Neural cell (in vitro differentiated cells): ENCODE measurements around the gene ZNF132.

Experiments used
- EP300 ChIP-seq: fragments of 450-650 bp; conservative IDR thresholded peaks from 2 replicates; pipeline ENCODE4 v1.6.1; 2014; ENCODE audit warnings: antibody characterized with exemption, mild to moderate bottlenecking, moderate library complexity; ENCODE audit not compliant: poor library complexity, severe bottlenecking
- EZH2 ChIP-seq: fragments of 200-600, 300-800 bp; shearing (Covaris generic), sonication (generic); IDR thresholded peaks from 2 replicates; pipeline ENCODE4 v1.6.1; 2014; ENCODE audit warnings: antibody characterized with exemption, low read length, borderline replicate concordance, mild to moderate bottlenecking; ENCODE audit not compliant: insufficient read depth, poor library complexity, severe bottlenecking
- MXI1 ChIP-seq: fragments of 450-650 bp; conservative IDR thresholded peaks from 2 replicates; pipeline ENCODE4 v1.6.1; 2014; ENCODE audit warnings: antibody characterized with exemption, mild to moderate bottlenecking; ENCODE audit not compliant: poor library complexity, severe bottlenecking
- POLR2AphosphoS5 ChIP-seq: IDR thresholded peaks from 2 replicates; pipeline ENCODE4 v1.6.1; 2012
- RAD21 ChIP-seq: fragments of 450-650 bp; conservative IDR thresholded peaks from 2 replicates; pipeline ENCODE4 v1.6.1; 2014; ENCODE audit warnings: antibody characterized with exemption, mild to moderate bottlenecking, moderate library complexity
- SMC3 ChIP-seq: fragments of 450-650 bp; conservative IDR thresholded peaks from 2 replicates; pipeline ENCODE4 v1.6.1; 2014; ENCODE audit warnings: antibody characterized with exemption, mild to moderate bottlenecking, moderate library complexity; ENCODE audit not compliant: poor library complexity
- TAF1 ChIP-seq: IDR thresholded peaks from 2 replicates; pipeline ENCODE4 v1.6.1; 2012; ENCODE audit warnings: low read depth
- TF ChIP-seq, protein P1 (sequence below): fragments of 450-650 bp; IDR thresholded peaks from 2 replicates; pipeline ENCODE4 v1.5.1; 2014; ENCODE audit warnings: antibody characterized with exemption, mild to moderate bottlenecking, moderate library complexity; ENCODE audit not compliant: poor library complexity, severe bottlenecking
- TF ChIP-seq, protein P2 (sequence below): IDR thresholded peaks from 2 replicates; pipeline ENCODE4 v1.6.1; 2012; ENCODE audit warnings: borderline replicate concordance

DNA sequence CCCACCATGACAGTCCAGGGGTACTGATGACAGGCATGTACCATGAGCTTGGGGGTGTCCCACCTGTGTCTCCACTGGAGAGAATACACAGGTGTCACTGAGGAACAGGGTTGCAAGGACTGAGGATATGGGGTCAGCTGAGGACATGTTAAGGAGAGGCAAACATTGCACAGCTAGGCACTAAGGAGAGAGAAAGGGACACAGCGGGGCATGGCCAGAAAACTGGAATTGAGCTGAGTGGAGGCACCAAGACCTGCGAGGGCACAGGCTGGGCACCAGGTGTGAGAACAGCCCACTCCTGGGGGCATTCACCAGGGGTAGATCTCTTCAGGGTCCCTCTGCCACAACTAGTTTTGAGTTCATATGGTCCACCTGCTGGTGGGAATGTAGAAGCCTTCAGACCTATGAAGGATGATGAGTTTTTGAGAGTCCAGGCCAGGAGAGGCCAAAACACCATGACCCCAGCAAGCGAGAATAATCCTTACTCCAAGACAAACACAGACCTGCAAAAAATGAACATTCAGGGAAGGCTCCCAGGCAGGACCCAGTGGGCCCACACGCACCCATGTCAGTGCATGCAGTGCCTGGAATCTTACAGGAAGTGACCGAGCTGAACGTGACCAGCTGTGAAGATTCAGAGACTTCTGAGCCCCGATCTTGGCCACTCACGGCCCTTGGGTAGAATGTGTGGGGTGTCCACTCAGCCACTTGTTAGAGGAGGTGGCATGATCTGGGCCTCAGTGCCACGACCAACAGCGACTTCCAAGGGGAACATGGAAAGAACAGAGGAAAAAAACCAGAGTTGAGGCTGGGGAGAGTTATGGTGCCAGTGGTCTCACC lies 32.9 kb downstream of the ZNF132 start:
- TF ChIP-seq, protein P1, sequence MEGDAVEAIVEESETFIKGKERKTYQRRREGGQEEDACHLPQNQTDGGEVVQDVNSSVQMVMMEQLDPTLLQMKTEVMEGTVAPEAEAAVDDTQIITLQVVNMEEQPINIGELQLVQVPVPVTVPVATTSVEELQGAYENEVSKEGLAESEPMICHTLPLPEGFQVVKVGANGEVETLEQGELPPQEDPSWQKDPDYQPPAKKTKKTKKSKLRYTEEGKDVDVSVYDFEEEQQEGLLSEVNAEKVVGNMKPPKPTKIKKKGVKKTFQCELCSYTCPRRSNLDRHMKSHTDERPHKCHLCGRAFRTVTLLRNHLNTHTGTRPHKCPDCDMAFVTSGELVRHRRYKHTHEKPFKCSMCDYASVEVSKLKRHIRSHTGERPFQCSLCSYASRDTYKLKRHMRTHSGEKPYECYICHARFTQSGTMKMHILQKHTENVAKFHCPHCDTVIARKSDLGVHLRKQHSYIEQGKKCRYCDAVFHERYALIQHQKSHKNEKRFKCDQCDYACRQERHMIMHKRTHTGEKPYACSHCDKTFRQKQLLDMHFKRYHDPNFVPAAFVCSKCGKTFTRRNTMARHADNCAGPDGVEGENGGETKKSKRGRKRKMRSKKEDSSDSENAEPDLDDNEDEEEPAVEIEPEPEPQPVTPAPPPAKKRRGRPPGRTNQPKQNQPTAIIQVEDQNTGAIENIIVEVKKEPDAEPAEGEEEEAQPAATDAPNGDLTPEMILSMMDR, result no peak
- TF ChIP-seq POLR2AphosphoS5 (no peak), EP300 (no peak), EZH2 (no peak), MXI1 (no peak), RAD21 (no peak), TAF1 (no peak), SMC3 (no peak)
- TF ChIP-seq, protein P2, sequence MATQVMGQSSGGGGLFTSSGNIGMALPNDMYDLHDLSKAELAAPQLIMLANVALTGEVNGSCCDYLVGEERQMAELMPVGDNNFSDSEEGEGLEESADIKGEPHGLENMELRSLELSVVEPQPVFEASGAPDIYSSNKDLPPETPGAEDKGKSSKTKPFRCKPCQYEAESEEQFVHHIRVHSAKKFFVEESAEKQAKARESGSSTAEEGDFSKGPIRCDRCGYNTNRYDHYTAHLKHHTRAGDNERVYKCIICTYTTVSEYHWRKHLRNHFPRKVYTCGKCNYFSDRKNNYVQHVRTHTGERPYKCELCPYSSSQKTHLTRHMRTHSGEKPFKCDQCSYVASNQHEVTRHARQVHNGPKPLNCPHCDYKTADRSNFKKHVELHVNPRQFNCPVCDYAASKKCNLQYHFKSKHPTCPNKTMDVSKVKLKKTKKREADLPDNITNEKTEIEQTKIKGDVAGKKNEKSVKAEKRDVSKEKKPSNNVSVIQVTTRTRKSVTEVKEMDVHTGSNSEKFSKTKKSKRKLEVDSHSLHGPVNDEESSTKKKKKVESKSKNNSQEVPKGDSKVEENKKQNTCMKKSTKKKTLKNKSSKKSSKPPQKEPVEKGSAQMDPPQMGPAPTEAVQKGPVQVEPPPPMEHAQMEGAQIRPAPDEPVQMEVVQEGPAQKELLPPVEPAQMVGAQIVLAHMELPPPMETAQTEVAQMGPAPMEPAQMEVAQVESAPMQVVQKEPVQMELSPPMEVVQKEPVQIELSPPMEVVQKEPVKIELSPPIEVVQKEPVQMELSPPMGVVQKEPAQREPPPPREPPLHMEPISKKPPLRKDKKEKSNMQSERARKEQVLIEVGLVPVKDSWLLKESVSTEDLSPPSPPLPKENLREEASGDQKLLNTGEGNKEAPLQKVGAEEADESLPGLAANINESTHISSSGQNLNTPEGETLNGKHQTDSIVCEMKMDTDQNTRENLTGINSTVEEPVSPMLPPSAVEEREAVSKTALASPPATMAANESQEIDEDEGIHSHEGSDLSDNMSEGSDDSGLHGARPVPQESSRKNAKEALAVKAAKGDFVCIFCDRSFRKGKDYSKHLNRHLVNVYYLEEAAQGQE, result no peak
